K562 (cell line): Measurements from ENCODE around the gene PNMA8B. TPM values are rescaled to one million over a fixed set of nuclear protein-coding genes. Genes with fewer than 3 reads are reported as not detected.

Experiments
- ATF2 ChIP-seq: sonication (generic); formaldehyde crosslinking; IDR thresholded peaks from 2 replicates; pipeline ENCODE4 v1.8.1; 2022; ENCODE audit warnings: missing genetic modification reagents
- CCNT2 ChIP-seq: IDR thresholded peaks from 2 replicates; pipeline ENCODE4 v1.6.1; 2011; ENCODE audit warnings: borderline replicate concordance, low read depth, mild to moderate bottlenecking, moderate library complexity, mixed read lengths, low read length; ENCODE audit not compliant: insufficient read length; ENCODE audit errors: extremely low read depth
- CREM ChIP-seq: IDR thresholded peaks from 2 replicates; pipeline ENCODE4 v1.6.1; 2014; ENCODE audit warnings: antibody characterized with exemption, low read depth
- CSDE1 ChIP-seq, 2 experiments: fragments of 450-650 bp; IDR thresholded peaks; 2 replicates each; pipeline ENCODE4 v1.6.1; 2016; ENCODE audit warnings: mild to moderate bottlenecking in 1 of 2
- DIDO1 ChIP-seq: fragments of 450-650 bp; IDR thresholded peaks from 2 replicates; pipeline ENCODE4 v1.6.1; 2016; ENCODE audit warnings: low read depth, missing biosample characterization, missing genetic modification characterization
- E2F5 ChIP-seq: sonication (generic); formaldehyde crosslinking; IDR thresholded peaks from 2 replicates; pipeline ENCODE4 v1.8.0; 2022; ENCODE audit warnings: mild to moderate bottlenecking, missing genetic modification reagents
- E2F8 ChIP-seq: fragments of 450-650 bp; IDR thresholded peaks from 2 replicates; pipeline ENCODE4 v1.7.1; 2018; ENCODE audit warnings: mild to moderate bottlenecking, low read depth; ENCODE audit not compliant: partially characterized antibody
- GABPA ChIP-seq: fragments of 200-800 bp; sonication (Bioruptor generic); conservative IDR thresholded peaks from 2 replicates; pipeline ENCODE4 v1.6.1; 2016; ENCODE audit warnings: low read depth, missing genetic modification characterization, missing compliant biosample characterization
- HCFC1 ChIP-seq: IDR thresholded peaks from 2 replicates; pipeline ENCODE4 v1.6.1; 2012; ENCODE audit warnings: low read depth, low read length, improper control_type of control experiment
- MAFF ChIP-seq: IDR thresholded peaks from 2 replicates; pipeline ENCODE4 v1.6.1; 2012; ENCODE audit warnings: low read length, improper control_type of control experiment
- NCOA2 ChIP-seq, 2 experiments: fragments of 450-650 bp; IDR thresholded peaks; 2 replicates each; pipeline ENCODE4 v1.6.1; 2018; ENCODE audit warnings: mild to moderate bottlenecking in 2 of 2, moderate library complexity in 1 of 2; ENCODE audit not compliant: partially characterized antibody in 2 of 2
- NFE2L1 ChIP-seq: fragments of 450-650 bp; IDR thresholded peaks from 2 replicates; pipeline ENCODE4 v1.6.1; 2016; ENCODE audit warnings: missing genetic modification characterization, low read depth, mild to moderate bottlenecking, missing compliant biosample characterization, moderate library complexity, borderline replicate concordance
- PHF20 ChIP-seq: fragments of 450-650 bp; IDR thresholded peaks from 2 replicates; pipeline ENCODE4 v1.6.1; 2018; ENCODE audit not compliant: partially characterized antibody
- POLR2A ChIP-seq: fragments of 450-650 bp; conservative IDR thresholded peaks from 2 replicates; pipeline ENCODE4 v1.6.1; 2016
- POLR2B ChIP-seq: fragments of 450-650 bp; IDR thresholded peaks from 2 replicates; pipeline ENCODE4 v1.6.1; 2018; ENCODE audit warnings: low read depth; ENCODE audit not compliant: partially characterized antibody
- SP1 ChIP-seq: sonication (generic); formaldehyde crosslinking; IDR thresholded peaks from 2 replicates; pipeline ENCODE4 v1.8.1; 2022; ENCODE audit warnings: mild to moderate bottlenecking, missing genetic modification reagents
- ZBTB7A ChIP-seq: IDR thresholded peaks from 2 replicates; pipeline ENCODE4 v1.6.1; 2011; ENCODE audit warnings: low read depth, mild to moderate bottlenecking, low read length, moderate library complexity, borderline replicate concordance; ENCODE audit not compliant: control insufficient read depth
- ZNF12 ChIP-seq: sonication (generic); formaldehyde crosslinking; IDR thresholded peaks from 2 replicates; pipeline ENCODE4 v1.4.0; 2020; ENCODE audit warnings: mild to moderate bottlenecking, missing genetic modification reagents
- polyA plus RNA-seq, 8 experiments: library from polyadenylated mRNA; depleted of rRNA in 4 of 8; stranded (reverse) in 5 of 8; unstranded in 3 of 8; fragments of >200 nt; fragmentation: Nextera tagmentation in 2 of 8; fragmentation: Illumina TruSeq in 1 of 8; extraction: Ambion mirVana in 2 of 8; extraction: Trizol in 1 of 8; gene quantifications; 2 replicates each; pipeline versions ENCODE4 v1.2.1 to v1.2.3, GENCODE V29; 2011 to 2014; ENCODE audit warnings: inconsistent platforms in 1 of 8, missing spikeins in 1 of 8
- total RNA-seq, 7 experiments: library from RNA; depleted of rRNA in 6 of 7; stranded (reverse); fragments of >200 nt in 6 of 7; fragmentation: Illumina TruSeq in 2 of 7; extraction: Trizol in 2 of 7; gene quantifications; 2 replicates each; pipeline versions ENCODE4 v1.2.1 to v1.2.3, GENCODE V29; 2011 to 2021; ENCODE audit warnings: low replicate concordance in 1 of 7

PNMA8B gene
- total and polyA plus RNA-seq, 9 of the 15 experiments (the other 6 are each of a cell fraction or from before 2014, with no cell fraction given), result not detected

- TF ChIP-seq HCFC1, result peak; percentile 27; the same call in 1 of the 2 replicates
- peak; percentile 92 for TF ChIP-seq CREM
- TF ChIP-seq MAFF, result no peak
- TF ChIP-seq NFE2L1 (tag), result no peak
- no peak for TF ChIP-seq GABPA (tag)
- no peak for TF ChIP-seq NCOA2 (IDR thresholded peaks at IDR 0.05; ENCODE audit: partially characterized antibody in 2 of 2)
- peak; percentile 78 for TF ChIP-seq POLR2A
- TF ChIP-seq E2F5 (CRISPR knock-in tag), result 0 out of 2 replicates have a peak, but pooled peaks have one; percentile 37
- TF ChIP-seq ZBTB7A, result peak; percentile 55; the same call in 1 of the 2 replicates
- peak; percentile 89 for TF ChIP-seq PHF20
- peak; percentile 9 for TF ChIP-seq E2F8
- no peak for TF ChIP-seq ATF2 (CRISPR knock-in tag)
- TF ChIP-seq DIDO1, result no peak
- TF ChIP-seq CCNT2, result peak; percentile 45
- peak; percentile 63 for TF ChIP-seq SP1
- TF ChIP-seq CSDE1 (IDR thresholded peaks at IDR 0.05), result peak in 1 of 2 experiments; percentile 55; a peak in 1 of 4 replicates
- peak; percentile 56 for TF ChIP-seq POLR2B
- TF ChIP-seq ZNF12 (CRISPR knock-in tag), result 0 out of 2 replicates have a peak, but pooled peaks have one; percentile 17
Measured at GRCh38 chr19:46471116-46471733, 24.4 kb downstream of the PNMA8B start, which contains the start of gene PNMA8A (continued).
